ENCODE results near the gene LRMDA.

Gene LRMDA

GRCh38 chr10:76202777-76203176, 771.4 kb downstream of the LRMDA start:
- H3K9ac ChIP-seq (ENCODE audit: low read depth, low read length): no peak overlapping the region
- no peak overlapping the region for H3K4me3 ChIP-seq (ENCODE audit: low read depth, low read length)
- no peaks in the 10 kb centered on the region for H3K9me3 ChIP-seq (ENCODE audit: control insufficient read depth, insufficient read depth, low read length)
- no peaks in the 10 kb centered on the region for H3K27me3 ChIP-seq (ENCODE audit: control insufficient read depth, insufficient read depth, low read length)
- H3K4me1 ChIP-seq (ENCODE audit: control insufficient read depth, insufficient read depth, low read length): no peaks in the 10 kb centered on the region
- H3K36me3 ChIP-seq (ENCODE audit: control insufficient read depth, insufficient read depth, low read length): no peaks in the 10 kb centered on the region
- H3K27ac ChIP-seq (ENCODE audit: low read depth, low read length): no peak overlapping the region

GRCh38 chr10:76205361-76205760, 773.9 kb downstream of the LRMDA start:
- H3K9me3 ChIP-seq (ENCODE audit: control insufficient read depth, insufficient read depth, low read length): no peaks in the 10 kb centered on the region
- H3K27ac ChIP-seq (ENCODE audit: low read depth, low read length): no peak overlapping the region
- H3K9ac ChIP-seq (ENCODE audit: low read depth, low read length): no peak overlapping the region
- no peaks in the 10 kb centered on the region for H3K36me3 ChIP-seq (ENCODE audit: control insufficient read depth, insufficient read depth, low read length)
- no peak overlapping the region for H3K4me3 ChIP-seq (ENCODE audit: low read depth, low read length)
- H3K27me3 ChIP-seq (ENCODE audit: control insufficient read depth, insufficient read depth, low read length): no peaks in the 10 kb centered on the region
- no peaks in the 10 kb centered on the region for H3K4me1 ChIP-seq (ENCODE audit: control insufficient read depth, insufficient read depth, low read length)

- no peak overlapping the region for H3K4me3 ChIP-seq (ENCODE audit: low read depth, low read length)
- H3K9me3 ChIP-seq (ENCODE audit: control insufficient read depth, insufficient read depth, low read length): no peaks in the 10 kb centered on the region
- no peaks in the 10 kb centered on the region for H3K4me1 ChIP-seq (ENCODE audit: control insufficient read depth, insufficient read depth, low read length)
- no peak overlapping the region for H3K27ac ChIP-seq (ENCODE audit: low read depth, low read length)
- H3K36me3 ChIP-seq (ENCODE audit: control insufficient read depth, insufficient read depth, low read length): no peaks in the 10 kb centered on the region
- H3K27me3 ChIP-seq (ENCODE audit: control insufficient read depth, insufficient read depth, low read length): no peaks in the 10 kb centered on the region
- no peak overlapping the region for H3K9ac ChIP-seq (ENCODE audit: low read depth, low read length)
These were observed 775.5 kb downstream of the LRMDA start for GRCh38 chr10:76206797-76207352.

GRCh38 chr10:76209135-76209534, 777.7 kb downstream of the LRMDA start:
- Histone ChIP-seq H3K4me3 (ENCODE audit: low read depth, low read length) (no peak overlapping the region), H3K36me3 (ENCODE audit: control insufficient read depth, insufficient read depth, low read length) (no peaks in the 10 kb centered on the region), H3K9ac (ENCODE audit: low read depth, low read length) (no peak overlapping the region), H3K9me3 (ENCODE audit: control insufficient read depth, insufficient read depth, low read length) (no peaks in the 10 kb centered on the region), H3K27ac (ENCODE audit: low read depth, low read length) (no peak overlapping the region), H3K4me1 (ENCODE audit: control insufficient read depth, insufficient read depth, low read length) (no peaks in the 10 kb centered on the region), H3K27me3 (ENCODE audit: control insufficient read depth, insufficient read depth, low read length) (no peaks in the 10 kb centered on the region)

- no peaks in the 10 kb centered on the region for H3K9me3 ChIP-seq (ENCODE audit: control insufficient read depth, insufficient read depth, low read length)
- H3K36me3 ChIP-seq (ENCODE audit: control insufficient read depth, insufficient read depth, low read length): no peaks in the 10 kb centered on the region
- H3K9ac ChIP-seq (ENCODE audit: low read depth, low read length): no peak overlapping the region
- H3K27ac ChIP-seq (ENCODE audit: low read depth, low read length): no peak overlapping the region
- H3K4me1 ChIP-seq (ENCODE audit: control insufficient read depth, insufficient read depth, low read length): no peaks in the 10 kb centered on the region
- H3K27me3 ChIP-seq (ENCODE audit: control insufficient read depth, insufficient read depth, low read length): no peaks in the 10 kb centered on the region
- H3K4me3 ChIP-seq (ENCODE audit: low read depth, low read length): no peak overlapping the region
These were observed 778.8 kb downstream of the LRMDA start for GRCh38 chr10:76210211-76210610.

GRCh38 chr10:76211691-76212090, 780.3 kb downstream of the LRMDA start:
- H3K27ac ChIP-seq (ENCODE audit: low read depth, low read length): no peak overlapping the region
- no peaks in the 10 kb centered on the region for H3K36me3 ChIP-seq (ENCODE audit: control insufficient read depth, insufficient read depth, low read length)
- no peaks in the 10 kb centered on the region for H3K4me1 ChIP-seq (ENCODE audit: control insufficient read depth, insufficient read depth, low read length)
- no peak overlapping the region for H3K4me3 ChIP-seq (ENCODE audit: low read depth, low read length)
- no peak overlapping the region for H3K9ac ChIP-seq (ENCODE audit: low read depth, low read length)
- no peaks in the 10 kb centered on the region for H3K9me3 ChIP-seq (ENCODE audit: control insufficient read depth, insufficient read depth, low read length)
- no peaks in the 10 kb centered on the region for H3K27me3 ChIP-seq (ENCODE audit: control insufficient read depth, insufficient read depth, low read length)

- Histone ChIP-seq H3K27me3 (ENCODE audit: control insufficient read depth, insufficient read depth, low read length) (no peaks in the 10 kb centered on the region), H3K27ac (ENCODE audit: low read depth, low read length) (no peak overlapping the region), H3K36me3 (ENCODE audit: control insufficient read depth, insufficient read depth, low read length) (no peaks in the 10 kb centered on the region), H3K9ac (ENCODE audit: low read depth, low read length) (no peak overlapping the region), H3K4me1 (ENCODE audit: control insufficient read depth, insufficient read depth, low read length) (no peaks in the 10 kb centered on the region), H3K4me3 (ENCODE audit: low read depth, low read length) (no peak overlapping the region), H3K9me3 (ENCODE audit: control insufficient read depth, insufficient read depth, low read length) (no peaks in the 10 kb centered on the region)
These were observed 782.5 kb downstream of the LRMDA start for GRCh38 chr10:76213876-76214275.

GRCh38 chr10:76218035-76218434, 786.6 kb downstream of the LRMDA start:
- H3K9me3 ChIP-seq (ENCODE audit: control insufficient read depth, insufficient read depth, low read length): no peaks in the 10 kb centered on the region
- H3K4me3 ChIP-seq (ENCODE audit: low read depth, low read length): no peak overlapping the region

GRCh38 chr10:76229341-76229740, 797.9 kb downstream of the LRMDA start:
- Histone ChIP-seq H3K4me1 (ENCODE audit: control insufficient read depth, insufficient read depth, low read length) (peaks cover 37% of the 10 kb centered on the region), H3K27ac (ENCODE audit: low read depth, low read length) (peak overlapping the region; percentile 29), H3K36me3 (ENCODE audit: control insufficient read depth, insufficient read depth, low read length) (no peaks in the 10 kb centered on the region), H3K27me3 (ENCODE audit: control insufficient read depth, insufficient read depth, low read length) (peaks cover 74% of the 10 kb centered on the region), H3K4me3 (ENCODE audit: low read depth, low read length) (no peak overlapping the region), H3K9ac (ENCODE audit: low read depth, low read length) (no peak overlapping the region), H3K9me3 (ENCODE audit: control insufficient read depth, insufficient read depth, low read length) (no peaks in the 10 kb centered on the region)

More at GRCh38 chr10:76218035-76218434, 786.6 kb downstream of the LRMDA start:
- H3K36me3 ChIP-seq (ENCODE audit: control insufficient read depth, insufficient read depth, low read length): no peaks in the 10 kb centered on the region
- no peak overlapping the region for H3K27ac ChIP-seq (ENCODE audit: low read depth, low read length)
- H3K27me3 ChIP-seq (ENCODE audit: control insufficient read depth, insufficient read depth, low read length): no peaks in the 10 kb centered on the region
- H3K9ac ChIP-seq (ENCODE audit: low read depth, low read length): no peak overlapping the region
- H3K4me1 ChIP-seq (ENCODE audit: control insufficient read depth, insufficient read depth, low read length): no peaks in the 10 kb centered on the region

GRCh38 chr10:76230921-76231285, 799.5 kb downstream of the LRMDA start:
- Histone ChIP-seq H3K9me3 (ENCODE audit: control insufficient read depth, insufficient read depth, low read length) (no peaks in the 10 kb centered on the region), H3K27me3 (ENCODE audit: control insufficient read depth, insufficient read depth, low read length) (peaks cover 89% of the 10 kb centered on the region), H3K9ac (ENCODE audit: low read depth, low read length) (no peak overlapping the region), H3K4me3 (ENCODE audit: low read depth, low read length) (no peak overlapping the region), H3K4me1 (ENCODE audit: control insufficient read depth, insufficient read depth, low read length) (peaks cover 40% of the 10 kb centered on the region), H3K36me3 (ENCODE audit: control insufficient read depth, insufficient read depth, low read length) (no peaks in the 10 kb centered on the region), H3K27ac (ENCODE audit: low read depth, low read length) (peak overlapping the region; percentile 83)

GRCh38 chr10:76231286-76231934, 800.0 kb downstream of the LRMDA start:
- no peaks in the 10 kb centered on the region for H3K9me3 ChIP-seq (ENCODE audit: control insufficient read depth, insufficient read depth, low read length)
- H3K27me3 ChIP-seq (ENCODE audit: control insufficient read depth, insufficient read depth, low read length): peaks cover 94% of the 10 kb centered on the region
- peaks cover 46% of the 10 kb centered on the region for H3K4me1 ChIP-seq (ENCODE audit: control insufficient read depth, insufficient read depth, low read length)
- H3K4me3 ChIP-seq (ENCODE audit: low read depth, low read length): no peak overlapping the region
- peak overlapping the region; percentile 83 for H3K27ac ChIP-seq (ENCODE audit: low read depth, low read length)
- H3K36me3 ChIP-seq (ENCODE audit: control insufficient read depth, insufficient read depth, low read length): no peaks in the 10 kb centered on the region
- no peak overlapping the region for H3K9ac ChIP-seq (ENCODE audit: low read depth, low read length)

All from HUES48 (cell line).